ENCODE data around the gene ALOX5.
"Not testable (repeated sequence)": the region's sequence is repeated elsewhere in the genome, so short reads cannot be mapped to it uniquely, and the experiment has no call there.

The ALOX5 gene

GRCh38 chr10:45410807-45411606 is 37.0 kb downstream of the ALOX5 start:
- H3K27me3 ChIP-seq (ENCODE audit: insufficient read depth, low read length), result no peaks in the 10 kb centered on the region
- H3K4me3 ChIP-seq (ENCODE audit: low read length), result no peak overlapping the region
- H3K9me3 ChIP-seq (ENCODE audit: insufficient read depth, low read depth, low read length), result no peaks in the 10 kb centered on the region
- no peaks in the 10 kb centered on the region for H3K36me3 ChIP-seq (ENCODE audit: insufficient read depth, low read depth, low read length)
- no peak overlapping the region for H3K27ac ChIP-seq (ENCODE audit: low read length)
- peaks cover 30% of the 10 kb centered on the region; the same call in 1 of the 2 replicates for H3K4me1 ChIP-seq (ENCODE audit: insufficient read depth, low read length)
- no peak overlapping the region for H3K9ac ChIP-seq (ENCODE audit: low read depth, low read length)

- Histone ChIP-seq H3K36me3 (ENCODE audit: insufficient read depth, low read depth, low read length) (no peaks in the 10 kb centered on the region), H3K4me1 (ENCODE audit: insufficient read depth, low read length) (peaks cover 30% of the 10 kb centered on the region; the same call in 1 of the 2 replicates), H3K9me3 (ENCODE audit: insufficient read depth, low read depth, low read length) (no peaks in the 10 kb centered on the region), H3K9ac (ENCODE audit: low read depth, low read length) (no peak overlapping the region), H3K4me3 (ENCODE audit: low read length) (no peak overlapping the region), H3K27ac (ENCODE audit: low read length) (no peak overlapping the region), H3K27me3 (ENCODE audit: insufficient read depth, low read length) (no peaks in the 10 kb centered on the region)
These were observed 37.6 kb downstream of the ALOX5 start for GRCh38 chr10:45411607-45411940.

GRCh38 chr10:45415062-45415461 is 41.0 kb downstream of the ALOX5 start:
- not testable (repeated sequence) for H3K9ac ChIP-seq (ENCODE audit: low read depth, low read length); H3K36me3 ChIP-seq (ENCODE audit: insufficient read depth, low read depth, low read length); H3K27me3 ChIP-seq (ENCODE audit: insufficient read depth, low read length); H3K9me3 ChIP-seq (ENCODE audit: insufficient read depth, low read depth, low read length); H3K4me3 ChIP-seq (ENCODE audit: low read length); H3K27ac ChIP-seq (ENCODE audit: low read length)
- peaks cover 13% of the 10 kb centered on the region for H3K4me1 ChIP-seq (ENCODE audit: insufficient read depth, low read length)

- no peaks in the 10 kb centered on the region for H3K36me3 ChIP-seq (ENCODE audit: insufficient read depth, low read depth, low read length)
- H3K4me1 ChIP-seq (ENCODE audit: insufficient read depth, low read length), result peaks cover 7% of the 10 kb centered on the region
- H3K27ac ChIP-seq (ENCODE audit: low read length), result no peak overlapping the region
- no peaks in the 10 kb centered on the region for H3K9me3 ChIP-seq (ENCODE audit: insufficient read depth, low read depth, low read length)
- H3K27me3 ChIP-seq (ENCODE audit: insufficient read depth, low read length), result no peaks in the 10 kb centered on the region
- no peak overlapping the region for H3K4me3 ChIP-seq (ENCODE audit: low read length)
- no peak overlapping the region for H3K9ac ChIP-seq (ENCODE audit: low read depth, low read length)
These were observed 42.6 kb downstream of the ALOX5 start for GRCh38 chr10:45416603-45417002.

GRCh38 chr10:45417746-45418145 is 43.7 kb downstream of the ALOX5 start:
- H3K27ac ChIP-seq (ENCODE audit: low read length), result no peak overlapping the region
- H3K36me3 ChIP-seq (ENCODE audit: insufficient read depth, low read depth, low read length), result no peaks in the 10 kb centered on the region
- H3K4me1 ChIP-seq (ENCODE audit: insufficient read depth, low read length), result peaks cover 7% of the 10 kb centered on the region
- H3K9ac ChIP-seq (ENCODE audit: low read depth, low read length), result no peak overlapping the region
- no peak overlapping the region for H3K4me3 ChIP-seq (ENCODE audit: low read length)
- H3K27me3 ChIP-seq (ENCODE audit: insufficient read depth, low read length), result no peaks in the 10 kb centered on the region
- H3K9me3 ChIP-seq (ENCODE audit: insufficient read depth, low read depth, low read length), result no peaks in the 10 kb centered on the region

- peak overlapping the region; percentile 89; the same call in 1 of the 2 replicates for H3K9ac ChIP-seq (ENCODE audit: low read depth, low read length)
- peaks cover 7% of the 10 kb centered on the region for H3K4me1 ChIP-seq (ENCODE audit: insufficient read depth, low read length)
- H3K9me3 ChIP-seq (ENCODE audit: insufficient read depth, low read depth, low read length), result no peaks in the 10 kb centered on the region
- peak overlapping the region; percentile 76; the same call in 1 of the 2 replicates for H3K4me3 ChIP-seq (ENCODE audit: low read length)
- H3K27me3 ChIP-seq (ENCODE audit: insufficient read depth, low read length), result no peaks in the 10 kb centered on the region
- H3K36me3 ChIP-seq (ENCODE audit: insufficient read depth, low read depth, low read length), result no peaks in the 10 kb centered on the region
- no peak overlapping the region for H3K27ac ChIP-seq (ENCODE audit: low read length)
These were observed 44.4 kb downstream of the ALOX5 start for GRCh38 chr10:45418417-45418848.

- peak overlapping the region; percentile 62 for H3K27ac ChIP-seq (ENCODE audit: low read length)
- H3K4me1 ChIP-seq (ENCODE audit: insufficient read depth, low read length), result peaks cover 7% of the 10 kb centered on the region
- H3K9me3 ChIP-seq (ENCODE audit: insufficient read depth, low read depth, low read length), result no peaks in the 10 kb centered on the region
- no peaks in the 10 kb centered on the region for H3K36me3 ChIP-seq (ENCODE audit: insufficient read depth, low read depth, low read length)
- H3K27me3 ChIP-seq (ENCODE audit: insufficient read depth, low read length), result no peaks in the 10 kb centered on the region
- H3K9ac ChIP-seq (ENCODE audit: low read depth, low read length), result peak overlapping the region; percentile 89
- H3K4me3 ChIP-seq (ENCODE audit: low read length), result peak overlapping the region; percentile 76
These were observed 45.0 kb downstream of the ALOX5 start for GRCh38 chr10:45418849-45419675.

GRCh38 chr10:45419676-45420025 is 45.6 kb downstream of the ALOX5 start:
- Histone ChIP-seq H3K36me3 (ENCODE audit: insufficient read depth, low read depth, low read length) (no peaks in the 10 kb centered on the region), H3K27me3 (ENCODE audit: insufficient read depth, low read length) (no peaks in the 10 kb centered on the region), H3K9ac (ENCODE audit: low read depth, low read length) (peak overlapping the region; percentile 89), H3K4me3 (ENCODE audit: low read length) (peak overlapping the region; percentile 76), H3K27ac (ENCODE audit: low read length) (peak overlapping the region; percentile 62), H3K4me1 (ENCODE audit: insufficient read depth, low read length) (peaks cover 7% of the 10 kb centered on the region), H3K9me3 (ENCODE audit: insufficient read depth, low read depth, low read length) (no peaks in the 10 kb centered on the region)

GRCh38 chr10:45420453-45421192 is 46.6 kb downstream of the ALOX5 start:
- Histone ChIP-seq H3K36me3 (ENCODE audit: insufficient read depth, low read depth, low read length) (no peaks in the 10 kb centered on the region), H3K27ac (ENCODE audit: low read length) (no peak overlapping the region)

GRCh38 chr10:45421221-45422097 is 47.4 kb downstream of the ALOX5 start:
- no peak overlapping the region for H3K9ac ChIP-seq (ENCODE audit: low read depth, low read length)

More at GRCh38 chr10:45420453-45421192, 46.6 kb downstream of the ALOX5 start:
- Histone ChIP-seq H3K27me3 (ENCODE audit: insufficient read depth, low read length) (no peaks in the 10 kb centered on the region), H3K4me1 (ENCODE audit: insufficient read depth, low read length) (peaks cover 7% of the 10 kb centered on the region), H3K9me3 (ENCODE audit: insufficient read depth, low read depth, low read length) (no peaks in the 10 kb centered on the region), H3K4me3 (ENCODE audit: low read length) (no peak overlapping the region), H3K9ac (ENCODE audit: low read depth, low read length) (no peak overlapping the region)

More at GRCh38 chr10:45421221-45422097, 47.4 kb downstream of the ALOX5 start:
- H3K27me3 ChIP-seq (ENCODE audit: insufficient read depth, low read length), result no peaks in the 10 kb centered on the region
- no peak overlapping the region for H3K4me3 ChIP-seq (ENCODE audit: low read length)
- no peak overlapping the region for H3K27ac ChIP-seq (ENCODE audit: low read length)
- H3K4me1 ChIP-seq (ENCODE audit: insufficient read depth, low read length), result peaks cover 7% of the 10 kb centered on the region
- H3K9me3 ChIP-seq (ENCODE audit: insufficient read depth, low read depth, low read length), result no peaks in the 10 kb centered on the region
- H3K36me3 ChIP-seq (ENCODE audit: insufficient read depth, low read depth, low read length), result no peaks in the 10 kb centered on the region

All from iPS-20b (cell line).